NB4 (cell line): ENCODE results near the gene ST3GAL4.
A peak's percentile ranks its signal among the peaks of the same experiment; 100 is the strongest.

Experiments
- DNase-seq: peaks from one replicate; pipeline ENCODE4 v3.0.0; 2010; ENCODE audit warnings: low read depth
- H3K4me3 ChIP-seq: one replicate; pipeline ENCODE4 v1.5.1; 2011; ENCODE audit warnings: mild to moderate bottlenecking, low read depth, low read length, moderate library complexity
- MAX ChIP-seq: IDR thresholded peaks from 2 replicates; pipeline ENCODE4 v1.6.1; 2011; ENCODE audit warnings: low read depth, low read length
- MYC ChIP-seq: IDR thresholded peaks from 2 replicates; pipeline ENCODE4 v1.6.1; 2011; ENCODE audit warnings: low read depth, low read length
- POLR2A ChIP-seq: IDR thresholded peaks from 2 replicates; pipeline ENCODE4 v1.6.1; 2011; ENCODE audit warnings: mild to moderate bottlenecking; ENCODE audit not compliant: insufficient read length; ENCODE audit errors: extremely low read depth
- TF ChIP-seq, protein P1 (sequence below): IDR thresholded peaks from one replicate; pipeline ENCODE4 v1.5.1; 2012; ENCODE audit warnings: low read depth, low read length

Gene ST3GAL4

GRCh38 chr11:126352163-126352562, 3.3 kb upstream of the ST3GAL4 start:
- TF ChIP-seq, protein P1, sequence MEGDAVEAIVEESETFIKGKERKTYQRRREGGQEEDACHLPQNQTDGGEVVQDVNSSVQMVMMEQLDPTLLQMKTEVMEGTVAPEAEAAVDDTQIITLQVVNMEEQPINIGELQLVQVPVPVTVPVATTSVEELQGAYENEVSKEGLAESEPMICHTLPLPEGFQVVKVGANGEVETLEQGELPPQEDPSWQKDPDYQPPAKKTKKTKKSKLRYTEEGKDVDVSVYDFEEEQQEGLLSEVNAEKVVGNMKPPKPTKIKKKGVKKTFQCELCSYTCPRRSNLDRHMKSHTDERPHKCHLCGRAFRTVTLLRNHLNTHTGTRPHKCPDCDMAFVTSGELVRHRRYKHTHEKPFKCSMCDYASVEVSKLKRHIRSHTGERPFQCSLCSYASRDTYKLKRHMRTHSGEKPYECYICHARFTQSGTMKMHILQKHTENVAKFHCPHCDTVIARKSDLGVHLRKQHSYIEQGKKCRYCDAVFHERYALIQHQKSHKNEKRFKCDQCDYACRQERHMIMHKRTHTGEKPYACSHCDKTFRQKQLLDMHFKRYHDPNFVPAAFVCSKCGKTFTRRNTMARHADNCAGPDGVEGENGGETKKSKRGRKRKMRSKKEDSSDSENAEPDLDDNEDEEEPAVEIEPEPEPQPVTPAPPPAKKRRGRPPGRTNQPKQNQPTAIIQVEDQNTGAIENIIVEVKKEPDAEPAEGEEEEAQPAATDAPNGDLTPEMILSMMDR: no peak
- TF ChIP-seq MYC (no peak), MAX (no peak), POLR2A (no peak)
- H3K4me3 ChIP-seq: peak overlapping the region; percentile 96

GRCh38 chr11:126352934-126353801, 2.3 kb upstream of the ST3GAL4 start:
- peak overlapping the region; percentile 96 for H3K4me3 ChIP-seq
- DNase-seq: peak; percentile 95
- no peak for TF ChIP-seq POLR2A
- TF ChIP-seq, protein P1: no peak
- peak; percentile 93 for TF ChIP-seq MAX
- peak; percentile 80 for TF ChIP-seq MYC

More at GRCh38 chr11:126352163-126352562, 3.3 kb upstream of the ST3GAL4 start:
- DNase-seq: no peak

GRCh38 chr11:126354631-126355323, 709 bp upstream of the ST3GAL4 start:
- TF ChIP-seq, protein P1: no peak
- 0 out of 2 replicates have a peak, but pooled peaks have one; percentile 21 for TF ChIP-seq MAX
- TF ChIP-seq MYC: peak; percentile 41; the same call in 1 of the 2 replicates
- TF ChIP-seq POLR2A: no peak
- H3K4me3 ChIP-seq: peak overlapping the region; percentile 96
- DNase-seq: peak; percentile 63

DNA sequence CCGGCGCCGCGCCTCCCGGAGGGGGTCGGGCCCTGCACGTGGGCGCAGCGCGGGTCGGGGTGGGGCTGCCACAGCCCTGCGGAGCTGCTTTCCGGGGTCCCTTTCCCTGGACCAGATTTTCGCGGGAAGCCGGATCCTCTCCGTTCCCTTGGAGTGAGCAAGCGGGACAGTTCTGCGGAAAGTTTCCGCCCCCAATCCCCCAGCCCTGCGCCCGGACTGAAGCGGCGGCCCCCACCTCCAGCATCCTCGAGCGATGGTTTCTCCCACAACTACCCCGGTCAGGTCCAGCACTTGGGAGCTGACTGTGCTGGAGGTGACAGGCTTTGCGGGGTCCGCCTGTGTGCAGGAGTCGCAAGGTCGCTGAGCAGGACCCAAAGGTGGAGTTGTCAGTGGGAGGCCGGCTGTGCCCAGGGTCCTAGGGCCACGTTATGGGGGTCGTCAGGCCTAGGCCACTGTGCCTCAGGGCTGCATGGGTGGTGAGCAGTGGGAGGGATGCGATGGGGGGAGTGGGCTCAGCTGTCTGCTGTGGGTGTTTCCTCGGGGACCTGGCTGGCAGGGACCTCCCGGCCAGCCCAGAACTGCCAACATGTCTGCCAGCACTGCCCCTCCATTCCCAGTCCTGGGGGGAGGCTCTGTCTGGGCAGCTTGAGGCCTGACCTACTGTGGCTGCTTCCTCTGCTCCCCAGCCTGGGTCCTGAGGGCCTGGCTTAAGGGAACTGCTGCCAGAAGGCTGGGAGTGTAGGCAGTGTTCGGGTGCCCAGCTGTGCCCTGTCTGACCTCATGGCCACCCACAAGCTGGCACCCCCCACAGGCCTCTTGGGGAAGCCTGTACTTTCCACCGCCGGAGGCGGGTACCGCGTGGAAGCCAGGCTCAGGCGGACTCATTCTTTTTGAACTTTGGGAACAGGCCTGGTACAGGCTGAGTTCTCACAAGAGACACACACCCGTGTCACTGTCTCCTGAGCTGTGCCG, 726 bp downstream of the ST3GAL4 start:
- H3K4me3 ChIP-seq: peak overlapping the region; percentile 94
- peak; percentile 81 for DNase-seq

More for the DNA sequence above, 726 bp downstream of the ST3GAL4 start:
- TF ChIP-seq, protein P1: no peak
- TF ChIP-seq POLR2A (no peak), MYC (peak; percentile 76), MAX (peak; percentile 71)
